NCI-H226 (cell line): Measurements from ENCODE around the gene OR2M7.
"Not testable (repeated sequence)": the region's sequence is repeated elsewhere in the genome, so short reads cannot be mapped to it uniquely, and the experiment has no call there.

ENCODE experiments used
- DNase-seq: peaks from one replicate; pipeline ENCODE4 v3.0.0-alpha.2; 2015

OR2M7 gene

GRCh38 chr1:248324468-248324867 lies at the start of gene OR2M7:
TSS of gene OR2M7 (minus strand) at chr1:248324568. CDS start at chr1:248324568, 0 bp downstream.
- DNase-seq = no peak

- no peak for DNase-seq
Measured at GRCh38 chr1:248373761-248374160, 49.4 kb upstream of the OR2M7 start.

GRCh38 chr1:248372394-248372793 lies 48.0 kb upstream of the OR2M7 start:
- DNase-seq = no peak

- DNase-seq = no peak
Measured at GRCh38 chr1:248366609-248367008, 42.2 kb upstream of the OR2M7 start.

GRCh38 chr1:248361121-248361715 lies 36.9 kb upstream of the OR2M7 start, which contains the start of gene OR2T4:
TSS of gene OR2T4 (plus strand) at chr1:248361665. CDS start at chr1:248361665, 0 bp downstream.
- no peak for DNase-seq

- DNase-seq = no peak
Measured at GRCh38 chr1:248359415-248359814, 35.0 kb upstream of the OR2M7 start.

- DNase-seq = no peak
Measured at GRCh38 chr1:248348475-248348874, 24.1 kb upstream of the OR2M7 start, which contains the start of gene OR14C36. TSS of gene OR14C36 (plus strand) at chr1:248348775. CDS start at chr1:248348775, 0 bp downstream.

- no peak for DNase-seq
Measured at GRCh38 chr1:248343451-248343850, 19.1 kb upstream of the OR2M7 start.

- no peak for DNase-seq
Measured at GRCh38 chr1:248316796-248317195, 7.6 kb downstream of the OR2M7 start.

- not testable (repeated sequence) for DNase-seq
Measured at GRCh38 chr1:248306740-248307139, 17.6 kb downstream of the OR2M7 start.

GRCh38 chr1:248306103-248306502 lies 18.3 kb downstream of the OR2M7 start:
- DNase-seq = no peak

- DNase-seq = not testable (repeated sequence)
Measured at GRCh38 chr1:248305672-248306071, 18.7 kb downstream of the OR2M7 start.

- DNase-seq = no peak
Measured at GRCh38 chr1:248303324-248303723, 21.0 kb downstream of the OR2M7 start, which contains the start of gene OR2T12. TSS of gene OR2T12 (minus strand) at chr1:248303424. CDS start at chr1:248295578, 7,846 bp downstream.

GRCh38 chr1:248288391-248288790 lies 36.0 kb downstream of the OR2M7 start:
- DNase-seq = no peak

- DNase-seq = no peak
Measured at GRCh38 chr1:248277876-248278275, 46.5 kb downstream of the OR2M7 start, which contains the start of gene OR2T33. TSS of gene OR2T33 (minus strand) at chr1:248277976. CDS start at chr1:248273814, 4,162 bp downstream.
